Measurements from ENCODE around the gene ELF5.

Gene ELF5

GRCh38 chr11:34443136-34443535, 70.5 kb downstream of the ELF5 start:
- no peak overlapping the region for H3K4me3 ChIP-seq (replicated peaks; ENCODE audit: insufficient read depth, low read length)
- TF ChIP-seq GABPA (IDR thresholded peaks at IDR 0.05; ENCODE audit: low read depth): no peak
- no peak for TF ChIP-seq REST (IDR thresholded peaks at IDR 0.05; ENCODE audit: insufficient replicate concordance, low read depth)
- TF ChIP-seq POLR2AphosphoS5 (IDR thresholded peaks at IDR 0.05; ENCODE audit: low read depth): no peak
- no peak for TF ChIP-seq SPI1 (IDR thresholded peaks at IDR 0.05; ENCODE audit: borderline replicate concordance, low read depth)
- TF ChIP-seq CTCF (IDR thresholded peaks at IDR 0.05; ENCODE audit: insufficient read depth, low read length): no peak
- H3K27ac ChIP-seq (replicated peaks): peak overlapping the region; percentile 4; the same call in 1 of the 2 replicates
- DNase-seq (ENCODE audit: low read depth in 1 of 2, low spot score in 1 of 2): no peak
- H3K27me3 ChIP-seq (ENCODE audit: insufficient read depth, poor library complexity, severe bottlenecking): no peaks in the 10 kb centered on the region

- Histone ChIP-seq H3K27me3 (ENCODE audit: insufficient read depth, poor library complexity, severe bottlenecking) (no peaks in the 10 kb centered on the region), H3K27ac (replicated peaks) (peak overlapping the region; percentile 93), H3K4me3 (replicated peaks; ENCODE audit: insufficient read depth, low read length) (peak overlapping the region; percentile 79; the same call in 1 of the 2 replicates)
- no peak for TF ChIP-seq POLR2AphosphoS5 (IDR thresholded peaks at IDR 0.05; ENCODE audit: low read depth)
- no peak for TF ChIP-seq SPI1 (IDR thresholded peaks at IDR 0.05; ENCODE audit: borderline replicate concordance, low read depth)
- no peak for TF ChIP-seq GABPA (IDR thresholded peaks at IDR 0.05; ENCODE audit: low read depth)
- no peak for TF ChIP-seq CTCF (IDR thresholded peaks at IDR 0.05; ENCODE audit: insufficient read depth, low read length)
- no peak for TF ChIP-seq REST (IDR thresholded peaks at IDR 0.05; ENCODE audit: insufficient replicate concordance, low read depth)
- DNase-seq (ENCODE audit: low read depth in 1 of 2, low spot score in 1 of 2): no peak
Observed at GRCh38 chr11:34441814-34442213, 71.8 kb downstream of the ELF5 start.

GRCh38 chr11:34439610-34440198, 73.9 kb downstream of the ELF5 start:
- TF ChIP-seq SPI1 (IDR thresholded peaks at IDR 0.05; ENCODE audit: borderline replicate concordance, low read depth) (no peak), POLR2AphosphoS5 (IDR thresholded peaks at IDR 0.05; ENCODE audit: low read depth) (no peak; the same call in 1 of the 2 replicates), REST (IDR thresholded peaks at IDR 0.05; ENCODE audit: insufficient replicate concordance, low read depth) (no peak), CTCF (IDR thresholded peaks at IDR 0.05; ENCODE audit: insufficient read depth, low read length) (no peak), GABPA (IDR thresholded peaks at IDR 0.05; ENCODE audit: low read depth) (no peak)
- Histone ChIP-seq H3K4me3 (replicated peaks; ENCODE audit: insufficient read depth, low read length) (peak overlapping the region; percentile 79), H3K27ac (replicated peaks) (peak overlapping the region; percentile 93), H3K27me3 (ENCODE audit: insufficient read depth, poor library complexity, severe bottlenecking) (no peaks in the 10 kb centered on the region)
- no peak for DNase-seq (ENCODE audit: low read depth in 1 of 2, low spot score in 1 of 2)

All from HL-60 (cell line).